ENCODE measurements around the gene ARHGAP24. TPM values are rescaled to one million over a fixed set of nuclear protein-coding genes. Genes with fewer than 3 reads are reported as not detected.

Gene ARHGAP24
- total and polyA plus RNA-seq, 3 experiments from 2014 or later, result not detected

DNA sequence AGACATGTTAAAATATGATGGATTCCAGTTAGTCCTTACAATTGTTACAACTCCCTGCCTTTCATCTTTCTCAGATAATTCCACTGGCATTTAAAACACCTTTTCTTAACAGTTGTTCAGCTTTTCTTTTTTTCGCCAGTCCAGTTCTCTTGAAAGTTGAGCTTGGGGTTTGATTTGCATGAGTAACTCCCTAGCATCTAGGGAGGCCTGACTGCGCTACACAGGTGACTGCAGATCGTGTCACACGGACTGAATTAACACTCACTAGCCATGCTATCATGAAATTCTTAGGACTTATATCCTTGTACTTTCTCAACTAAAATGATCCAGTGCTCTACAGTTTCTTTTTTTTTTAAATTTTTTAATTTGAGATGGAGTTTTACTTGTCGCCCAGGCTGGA is 69.8 kb downstream of the ARHGAP24 start:
- H3K27ac ChIP-seq (ENCODE audit: low read depth, low read length), result no peak overlapping the region
- no peak overlapping the region for H3K4me3 ChIP-seq (ENCODE audit: low read length)
- ChIA-PET CTCF (no interaction called here), POLR2A (no interaction called here)
- H3K4me3 Mint-ChIP-seq, result no peak overlapping the region
- H3K4me1 Mint-ChIP-seq, result no peaks in the 10 kb centered on the region
- no peaks in the 10 kb centered on the region for H3K4me1 ChIP-seq (ENCODE audit: insufficient read depth, low read length)
- no peaks in the 10 kb centered on the region for H3K36me3 Mint-ChIP-seq
- H3K9me3 Mint-ChIP-seq, result peaks cover 0 to 13% (median 1%) of the 10 kb centered on the region in 5 donors
- H3K36me3 ChIP-seq (ENCODE audit: insufficient read depth, low read length), result no peaks in the 10 kb centered on the region
- no peak for DNase-seq
- no peak overlapping the region for H3K27ac Mint-ChIP-seq
- no peaks in the 10 kb centered on the region for H3K27me3 Mint-ChIP-seq
- H3K9me3 ChIP-seq (ENCODE audit: low read length), result no peaks in the 10 kb centered on the region
- no peaks in the 10 kb centered on the region for H3K27me3 ChIP-seq (ENCODE audit: insufficient read depth, low read length, poor library complexity, severe bottlenecking)

- no peak overlapping the region for H3K4me3 ChIP-seq (ENCODE audit: low read length)
- H3K27me3 ChIP-seq (ENCODE audit: insufficient read depth, low read length, poor library complexity, severe bottlenecking), result no peaks in the 10 kb centered on the region
- no peaks in the 10 kb centered on the region for H3K36me3 Mint-ChIP-seq
- H3K4me1 ChIP-seq (ENCODE audit: insufficient read depth, low read length), result no peaks in the 10 kb centered on the region
- H3K27ac ChIP-seq (ENCODE audit: low read depth, low read length), result no peak overlapping the region
- no peaks in the 10 kb centered on the region for H3K9me3 ChIP-seq (ENCODE audit: low read length)
- H3K36me3 ChIP-seq (ENCODE audit: insufficient read depth, low read length), result no peaks in the 10 kb centered on the region
- no peaks in the 10 kb centered on the region for H3K27me3 Mint-ChIP-seq
- no peak overlapping the region for H3K27ac Mint-ChIP-seq
- CTCF ChIA-PET, result no interaction called here
- no peak overlapping the region for H3K4me3 Mint-ChIP-seq
- no peak for DNase-seq
- peaks cover 2 to 8% (median 5%) of the 10 kb centered on the region in 5 donors for H3K9me3 Mint-ChIP-seq
- POLR2A ChIA-PET, result no interaction called here
- H3K4me1 Mint-ChIP-seq, result no peaks in the 10 kb centered on the region
Measured at GRCh38 chr4:85548116-85548515, 73.2 kb downstream of the ARHGAP24 start.

- Mint-ChIP-seq H3K4me1 (no peaks in the 10 kb centered on the region), H3K9me3 (peaks cover 4 to 11% (median 7%) of the 10 kb centered on the region in 5 donors), H3K27me3 (no peaks in the 10 kb centered on the region), H3K36me3 (no peaks in the 10 kb centered on the region), H3K27ac (no peak overlapping the region), H3K4me3 (no peak overlapping the region)
- H3K4me3 ChIP-seq (ENCODE audit: low read length), result no peak overlapping the region
- no peaks in the 10 kb centered on the region for H3K27me3 ChIP-seq (ENCODE audit: insufficient read depth, low read length, poor library complexity, severe bottlenecking)
- H3K27ac ChIP-seq (ENCODE audit: low read depth, low read length), result no peak overlapping the region
- no peaks in the 10 kb centered on the region for H3K36me3 ChIP-seq (ENCODE audit: insufficient read depth, low read length)
- DNase-seq, result no peak
- H3K4me1 ChIP-seq (ENCODE audit: insufficient read depth, low read length), result no peaks in the 10 kb centered on the region
- H3K9me3 ChIP-seq (ENCODE audit: low read length), result no peaks in the 10 kb centered on the region
- ChIA-PET CTCF (no interaction called here), POLR2A (no interaction called here)
Measured at GRCh38 chr4:85548841-85549240, 73.9 kb downstream of the ARHGAP24 start.

- Mint-ChIP-seq H3K4me1 (no peaks in the 10 kb centered on the region), H3K4me3 (no peak overlapping the region), H3K36me3 (no peaks in the 10 kb centered on the region), H3K27me3 (peaks cover 0 to 2% of the 10 kb centered on the region in 2 donors), H3K27ac (no peak overlapping the region), H3K9me3 (peaks cover 10 to 23% (median 16%) of the 10 kb centered on the region in 5 donors)
- Histone ChIP-seq H3K36me3 (ENCODE audit: insufficient read depth, low read length) (no peaks in the 10 kb centered on the region), H3K9me3 (ENCODE audit: low read length) (no peaks in the 10 kb centered on the region), H3K27ac (ENCODE audit: low read depth, low read length) (no peak overlapping the region), H3K27me3 (ENCODE audit: insufficient read depth, low read length, poor library complexity, severe bottlenecking) (no peaks in the 10 kb centered on the region), H3K4me1 (ENCODE audit: insufficient read depth, low read length) (no peaks in the 10 kb centered on the region), H3K4me3 (ENCODE audit: low read length) (no peak overlapping the region)
- ChIA-PET POLR2A (no interaction called here), CTCF (no interaction called here)
- no peak for DNase-seq
Measured at GRCh38 chr4:85555206-85555605, 80.3 kb downstream of the ARHGAP24 start.

- H3K27me3 Mint-ChIP-seq, result peaks cover 0 to 2% of the 10 kb centered on the region in 2 donors
- no peaks in the 10 kb centered on the region for H3K4me1 ChIP-seq (ENCODE audit: insufficient read depth, low read length)
- peaks cover 8 to 23% (median 19%) of the 10 kb centered on the region in 5 donors for H3K9me3 Mint-ChIP-seq
- no peak overlapping the region for H3K4me3 ChIP-seq (ENCODE audit: low read length)
- H3K9me3 ChIP-seq (ENCODE audit: low read length), result no peaks in the 10 kb centered on the region
- no peak overlapping the region for H3K27ac Mint-ChIP-seq
- DNase-seq, result no peak
- POLR2A ChIA-PET, result no interaction called here
- H3K27me3 ChIP-seq (ENCODE audit: insufficient read depth, low read length, poor library complexity, severe bottlenecking), result no peaks in the 10 kb centered on the region
- H3K4me1 Mint-ChIP-seq, result no peaks in the 10 kb centered on the region
- H3K36me3 Mint-ChIP-seq, result no peaks in the 10 kb centered on the region
- CTCF ChIA-PET, result no interaction called here
- H3K27ac ChIP-seq (ENCODE audit: low read depth, low read length), result no peak overlapping the region
- H3K36me3 ChIP-seq (ENCODE audit: insufficient read depth, low read length), result no peaks in the 10 kb centered on the region
- no peak overlapping the region for H3K4me3 Mint-ChIP-seq
Measured at GRCh38 chr4:85556283-85556682, 81.3 kb downstream of the ARHGAP24 start.

GRCh38 chr4:85557016-85557901 is 82.3 kb downstream of the ARHGAP24 start:
- no peak overlapping the region for H3K4me3 ChIP-seq (ENCODE audit: low read length)
- DNase-seq, result peak in 1 of 5 donors; percentile 6
- H3K27ac ChIP-seq (ENCODE audit: low read depth, low read length), result no peak overlapping the region
- Mint-ChIP-seq H3K27me3 (peaks cover 0 to 2% of the 10 kb centered on the region in 2 donors), H3K4me1 (no peaks in the 10 kb centered on the region), H3K4me3 (no peak overlapping the region), H3K27ac (no peak overlapping the region), H3K36me3 (no peaks in the 10 kb centered on the region), H3K9me3 (peaks cover 11 to 22% (median 19%) of the 10 kb centered on the region in 5 donors)
- H3K9me3 ChIP-seq (ENCODE audit: low read length), result no peaks in the 10 kb centered on the region
- no peaks in the 10 kb centered on the region for H3K27me3 ChIP-seq (ENCODE audit: insufficient read depth, low read length, poor library complexity, severe bottlenecking)
- POLR2A ChIA-PET, result no interaction called here
- CTCF ChIA-PET, result no interaction called here
- H3K4me1 ChIP-seq (ENCODE audit: insufficient read depth, low read length), result no peaks in the 10 kb centered on the region
- H3K36me3 ChIP-seq (ENCODE audit: insufficient read depth, low read length), result no peaks in the 10 kb centered on the region

DNA sequence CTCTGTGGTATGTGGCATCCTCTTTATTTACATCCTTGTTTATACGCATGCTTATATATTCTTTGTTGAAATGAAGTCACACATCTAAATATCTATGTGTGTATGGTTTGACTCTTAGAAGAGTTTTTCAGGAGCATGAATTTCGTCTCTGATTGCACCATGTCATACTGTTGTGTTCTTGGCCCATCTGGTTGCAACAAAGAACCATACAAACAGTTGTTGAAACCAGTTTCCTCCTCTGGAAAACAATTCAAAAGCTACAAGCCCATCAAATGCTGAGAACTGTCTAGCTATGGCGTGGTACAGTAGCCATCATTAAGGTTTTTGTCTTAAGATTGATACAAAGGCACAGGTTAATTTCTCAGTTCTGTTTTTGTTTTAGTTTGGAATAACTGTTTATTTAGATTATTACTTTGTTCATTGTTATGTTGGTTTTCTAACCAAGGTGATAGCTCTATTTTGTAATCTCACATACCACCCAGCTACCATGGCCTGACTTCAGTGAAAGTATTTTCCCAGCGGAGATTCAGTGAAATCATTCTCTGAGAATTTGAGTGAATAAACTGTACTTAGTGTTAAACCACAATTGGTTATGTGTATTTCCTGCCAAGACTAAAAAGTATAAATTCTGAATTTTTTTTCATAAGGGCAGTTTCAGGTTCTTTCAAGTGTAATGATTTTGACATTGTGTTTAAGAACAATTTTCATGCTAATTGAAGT is 91.0 kb downstream of the ARHGAP24 start:
- Mint-ChIP-seq H3K9me3 (peaks cover 0 to 16% (median 6%) of the 10 kb centered on the region in 5 donors), H3K4me3 (no peak overlapping the region), H3K27ac (no peak overlapping the region), H3K27me3 (no peaks in the 10 kb centered on the region), H3K36me3 (no peaks in the 10 kb centered on the region), H3K4me1 (no peaks in the 10 kb centered on the region)
- no peak for DNase-seq
- H3K36me3 ChIP-seq (ENCODE audit: insufficient read depth, low read length), result no peaks in the 10 kb centered on the region
- ChIA-PET POLR2A (no interaction called here), CTCF (no interaction called here)
- H3K4me1 ChIP-seq (ENCODE audit: insufficient read depth, low read length), result no peaks in the 10 kb centered on the region
- H3K27me3 ChIP-seq (ENCODE audit: insufficient read depth, low read length, poor library complexity, severe bottlenecking), result no peaks in the 10 kb centered on the region
- H3K9me3 ChIP-seq (ENCODE audit: low read length), result no peaks in the 10 kb centered on the region
- no peak overlapping the region for H3K27ac ChIP-seq (ENCODE audit: low read depth, low read length)
- no peak overlapping the region for H3K4me3 ChIP-seq (ENCODE audit: low read length)

GRCh38 chr4:85569730-85570299 is 94.9 kb downstream of the ARHGAP24 start:
- H3K4me1 ChIP-seq (ENCODE audit: insufficient read depth, low read length), result no peaks in the 10 kb centered on the region
- H3K36me3 ChIP-seq (ENCODE audit: insufficient read depth, low read length), result no peaks in the 10 kb centered on the region
- Mint-ChIP-seq H3K36me3 (no peaks in the 10 kb centered on the region), H3K4me1 (no peaks in the 10 kb centered on the region), H3K9me3 (peaks cover 0 to 7% (median 4%) of the 10 kb centered on the region in 5 donors), H3K27me3 (no peaks in the 10 kb centered on the region), H3K4me3 (no peak overlapping the region), H3K27ac (no peak overlapping the region)
- CTCF ChIA-PET, result no interaction called here
- H3K4me3 ChIP-seq (ENCODE audit: low read length), result no peak overlapping the region
- POLR2A ChIA-PET, result no interaction called here
- DNase-seq, result no peak
- no peaks in the 10 kb centered on the region for H3K27me3 ChIP-seq (ENCODE audit: insufficient read depth, low read length, poor library complexity, severe bottlenecking)
- no peak overlapping the region for H3K27ac ChIP-seq (ENCODE audit: low read depth, low read length)
- H3K9me3 ChIP-seq (ENCODE audit: low read length), result no peaks in the 10 kb centered on the region
